Measurements from ENCODE around the gene TTC34.

GRCh38 chr1:2589431-2590232, 211.9 kb downstream of the TTC34 start:
- TF ChIP-seq CTCF (IDR thresholded peaks at IDR 0.05 in 2 of 3, conservative IDR thresholded peaks at IDR 0.05 in 1 of 3; ENCODE audit: borderline replicate concordance in 1 of 3, insufficient read depth in 1 of 3, low read depth in 2 of 3, low read length in 2 of 3), result no peak
- TF ChIP-seq CEBPB (IDR thresholded peaks at IDR 0.05; ENCODE audit: low read depth), result no peak
- TF ChIP-seq RAD21 (IDR thresholded peaks at IDR 0.05; ENCODE audit: low read depth), result no peak
